Mammary epithelial cell (primary cell): ENCODE results near the gene GPBP1.
"Not testable (repeated sequence)": the region's sequence is repeated elsewhere in the genome, so short reads cannot be mapped to it uniquely, and the experiment has no call there.

Experiments
- CTCF ChIP-seq, 2 donors: IDR thresholded peaks in 1 of 2; conservative IDR thresholded peaks in 1 of 2; 2 replicates each; pipeline ENCODE4 v1.5.1; 2011 to 2012; ENCODE audit warnings: inconsistent platforms in 2 of 2, low read length in 2 of 2, mild to moderate bottlenecking in 2 of 2, control low read depth in 1 of 2, low read depth in 1 of 2; ENCODE audit not compliant: insufficient read depth in 1 of 2; ENCODE audit errors: extremely low read depth in 1 of 2
- EZH2 ChIP-seq: IDR thresholded peaks from 2 replicates; pipeline ENCODE4 v1.6.1; 2012; ENCODE audit warnings: low read length, inconsistent platforms, borderline replicate concordance

DNA sequence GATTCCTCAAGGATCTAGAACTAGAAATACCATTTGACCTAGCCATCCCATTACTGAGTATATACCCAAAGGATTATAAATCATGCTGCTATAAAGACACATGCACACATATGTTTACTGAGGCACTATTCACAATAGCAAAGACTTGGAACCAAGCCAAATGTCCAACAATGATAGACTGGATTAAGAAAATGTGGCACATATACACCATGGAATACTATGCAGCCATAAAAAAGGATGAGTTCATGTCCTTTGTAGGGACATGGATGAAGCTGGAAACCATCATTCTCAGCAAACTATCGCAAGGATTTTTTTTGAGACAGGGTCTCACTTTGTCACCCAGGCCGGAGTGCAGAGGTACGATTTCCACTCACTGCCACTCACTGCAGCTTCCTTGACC is 8.7 kb upstream of the GPBP1 start:
- TF ChIP-seq CTCF (conservative IDR thresholded peaks at IDR 0.05 in 1 of 2, IDR thresholded peaks at IDR 0.05 in 1 of 2; ENCODE audit: extremely low read depth in 1 of 2, insufficient read depth in 1 of 2, low read depth in 1 of 2, low read length in 2 of 2); EZH2: not testable (repeated sequence)
